GM21367 (cell line): ENCODE results near the gene SLC38A4.
"Not testable (repeated sequence)": the region's sequence is repeated elsewhere in the genome, so short reads cannot be mapped to it uniquely, and the experiment has no call there.

Source experiments
- ATAC-seq: cut with Tn5 transposase; IDR thresholded peaks from one replicate; pipeline ENCODE4 v1.9.1; 2021; ENCODE audit not compliant: unreplicated experiment

Gene SLC38A4

DNA sequence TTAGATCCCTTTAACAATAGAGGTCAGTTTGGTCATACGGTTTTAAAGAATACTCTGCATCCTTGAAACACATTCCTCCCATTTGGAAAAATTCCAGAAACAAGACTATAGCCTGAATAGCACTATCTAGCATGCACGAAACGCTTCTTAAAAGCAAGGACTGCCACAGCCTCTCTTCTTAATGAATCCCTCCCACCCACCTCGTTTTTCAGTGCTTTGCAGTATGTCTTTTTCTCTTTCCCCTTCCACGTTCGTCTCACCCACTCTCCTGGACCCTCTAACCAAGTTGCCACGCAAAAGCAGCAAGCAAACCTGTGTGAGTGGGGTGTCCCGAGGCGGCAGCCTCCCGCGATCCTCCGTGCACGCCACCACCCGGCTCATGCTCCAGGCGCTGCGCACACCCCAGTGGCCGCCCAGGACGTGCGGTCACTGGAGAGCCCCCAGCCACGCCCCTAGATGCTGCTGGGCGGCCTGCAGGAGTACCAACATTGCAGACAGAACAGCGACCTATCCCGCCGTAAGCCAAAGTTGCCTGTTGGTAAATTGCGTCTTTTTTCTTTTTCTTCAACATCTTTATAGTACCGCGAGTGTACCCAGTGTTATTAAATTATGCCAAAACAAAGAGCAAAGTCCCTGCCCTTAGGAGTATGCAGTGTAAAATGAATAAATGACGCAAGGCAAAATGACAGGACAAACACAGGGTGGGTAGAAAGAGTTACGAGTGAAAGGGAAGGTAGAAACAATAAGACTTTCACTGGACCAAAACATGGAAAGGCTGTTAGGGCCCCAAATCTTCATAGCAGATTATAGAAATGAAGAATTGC lies at the start of gene SLC38A4:
SLC38A4 (minus strand) TSS at position 407 of the 824 bp plus-strand sequence. CDS start 32,926 bp downstream, outside the sequence.
- ATAC-seq, result no peak

- ATAC-seq, result no peak
These were observed 49.3 kb upstream of the SLC38A4 start for GRCh38 chr12:46875095-46875494.

DNA sequence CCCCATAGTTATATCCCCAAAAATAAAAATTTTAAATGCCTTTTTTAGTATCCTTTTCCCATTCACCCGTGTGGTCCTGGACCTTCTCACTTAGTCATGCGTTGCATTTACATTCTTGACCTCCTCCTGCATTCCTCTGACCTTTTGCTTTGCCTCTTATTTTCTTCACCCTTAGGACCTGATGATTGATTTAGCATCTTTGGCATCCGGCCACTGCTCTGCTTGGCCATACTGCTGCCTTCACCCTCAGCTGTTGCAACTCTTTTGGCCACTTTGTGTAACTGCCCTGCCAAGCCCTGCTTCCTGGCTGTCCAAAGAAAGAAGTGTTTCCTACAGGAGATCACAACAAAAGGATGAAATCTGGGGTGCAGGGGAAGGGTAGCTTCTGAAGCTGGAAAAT lies 48.8 kb upstream of the SLC38A4 start:
- no peak for ATAC-seq

GRCh38 chr12:46872135-46872534 lies 46.3 kb upstream of the SLC38A4 start:
- ATAC-seq, result no peak

DNA sequence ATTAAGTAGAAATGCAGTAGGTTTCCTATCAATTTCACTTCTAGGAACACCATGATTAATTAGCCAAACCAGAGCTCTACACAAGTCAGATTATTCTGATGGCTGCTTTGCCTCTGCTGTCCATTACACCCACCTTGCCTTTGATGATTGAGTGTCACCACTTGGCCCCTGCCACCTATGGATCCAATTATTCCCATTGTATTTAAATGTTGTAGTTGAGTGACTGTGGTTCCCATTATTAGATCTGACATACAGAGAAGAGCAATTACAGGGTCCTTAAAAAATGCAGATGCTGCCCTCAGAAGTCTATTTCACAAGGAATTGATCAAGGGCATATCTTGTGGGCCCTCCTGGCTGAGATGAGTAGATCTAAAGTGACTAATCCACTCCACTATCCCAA lies 39.5 kb upstream of the SLC38A4 start:
- ATAC-seq, result no peak

GRCh38 chr12:46858368-46858767 lies 32.6 kb upstream of the SLC38A4 start:
- ATAC-seq, result no peak

- no peak for ATAC-seq
These were observed 31.7 kb upstream of the SLC38A4 start for GRCh38 chr12:46857486-46857885.

DNA sequence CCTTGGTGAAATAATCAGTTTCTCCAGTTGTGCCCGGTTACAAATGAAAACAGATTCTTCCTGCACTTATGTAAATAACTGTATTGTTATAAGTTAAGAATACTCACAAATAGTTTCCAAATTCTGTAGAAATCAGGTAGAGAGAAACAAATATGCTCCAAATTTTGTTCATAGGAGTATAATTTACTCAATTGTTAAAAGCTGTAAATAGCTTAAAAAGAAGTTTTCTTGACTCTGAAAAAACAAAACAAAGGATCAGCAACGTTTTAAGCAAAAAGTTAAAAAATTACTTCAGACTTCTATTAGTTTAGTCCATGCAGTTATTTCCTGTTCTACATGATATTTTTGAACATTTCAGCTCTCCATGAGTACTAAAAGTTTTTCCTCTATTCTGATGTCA lies 30.0 kb upstream of the SLC38A4 start:
- ATAC-seq, result no peak

GRCh38 chr12:46854188-46854587 lies 28.4 kb upstream of the SLC38A4 start:
- ATAC-seq, result not testable (repeated sequence)

DNA sequence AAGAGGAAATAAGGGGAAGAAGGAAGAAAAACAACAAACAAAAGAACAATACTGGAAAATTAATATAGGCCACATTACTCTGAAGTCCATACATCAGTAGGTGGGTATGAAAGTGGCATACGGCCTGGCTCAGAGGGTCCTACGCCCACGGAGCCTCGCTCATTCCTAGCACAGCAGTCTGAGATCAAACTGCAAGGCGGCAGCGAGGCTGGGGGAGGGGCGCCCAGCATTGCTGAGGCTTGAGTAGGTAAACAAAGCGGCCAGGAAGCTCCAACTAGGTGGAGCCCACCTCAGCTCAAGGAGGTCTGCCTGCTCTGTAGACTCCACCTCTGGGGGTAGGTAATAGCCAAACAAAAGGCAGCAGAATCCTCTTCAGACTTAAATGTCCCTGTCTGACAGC lies 23.0 kb upstream of the SLC38A4 start:
- not testable (repeated sequence) for ATAC-seq

DNA sequence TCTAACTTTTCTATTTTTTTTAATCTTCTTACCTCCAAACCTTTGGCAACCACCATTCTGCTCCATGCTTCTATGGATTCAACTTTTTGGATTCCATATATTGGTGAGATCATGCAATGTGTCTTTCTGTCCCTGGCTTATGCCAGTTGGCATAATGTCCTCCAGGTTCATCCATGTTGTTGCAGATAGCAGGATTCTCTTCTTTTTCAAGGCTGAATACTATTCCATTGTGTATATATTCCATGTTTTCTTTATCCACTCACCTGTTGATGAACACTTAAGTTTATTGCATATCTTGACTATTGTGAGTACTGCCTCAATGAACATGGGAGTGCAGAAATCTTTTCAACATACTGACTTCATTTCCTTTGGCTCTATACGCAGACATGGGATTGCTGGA lies 21.2 kb upstream of the SLC38A4 start:
- ATAC-seq, result no peak

- no peak for ATAC-seq
These were observed 18.0 kb upstream of the SLC38A4 start for GRCh38 chr12:46843811-46844210.

DNA sequence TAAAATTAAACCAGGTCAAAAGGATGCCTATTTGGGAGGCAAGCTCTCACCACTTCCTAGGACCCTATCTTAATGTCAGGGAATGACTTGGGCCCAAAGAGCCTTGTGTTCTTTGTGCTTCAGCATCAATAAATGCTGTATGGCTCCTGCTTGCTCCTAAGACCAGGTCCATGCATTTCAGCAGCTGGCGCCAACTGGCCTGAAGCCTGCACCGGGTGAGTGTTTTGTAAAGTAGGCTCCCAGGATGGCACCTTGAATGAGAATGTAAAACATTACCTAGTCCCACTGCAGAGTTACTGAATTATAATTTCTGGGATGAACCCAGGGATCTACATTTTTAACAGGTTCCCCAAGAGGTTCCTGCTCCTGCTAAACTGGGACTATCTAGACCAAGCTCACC lies 16.1 kb upstream of the SLC38A4 start:
- ATAC-seq, result no peak

- ATAC-seq, result no peak
These were observed 14.2 kb upstream of the SLC38A4 start for GRCh38 chr12:46839964-46840363.

DNA sequence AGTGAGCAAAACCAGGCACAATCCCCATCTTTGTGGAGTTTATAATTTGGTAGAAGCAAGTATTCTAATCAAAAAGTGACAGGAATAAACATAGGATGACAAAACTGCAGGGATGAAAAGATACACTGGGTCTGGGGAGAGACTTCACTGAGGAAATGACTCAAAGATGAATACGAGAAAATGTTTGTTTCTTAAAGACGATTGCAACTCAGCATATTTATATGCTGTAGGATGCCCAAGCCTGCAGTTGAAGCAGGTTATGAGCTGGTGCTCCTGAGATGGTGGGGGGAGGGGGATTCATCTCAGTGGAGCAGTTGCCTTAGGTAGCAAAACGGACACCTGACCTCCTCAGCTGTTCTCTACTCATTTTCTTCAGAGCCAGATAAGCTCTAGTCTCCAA lies 13.4 kb upstream of the SLC38A4 start:
- ATAC-seq, result no peak

GRCh38 chr12:46835785-46836184 lies 10.0 kb upstream of the SLC38A4 start:
- no peak for ATAC-seq

DNA sequence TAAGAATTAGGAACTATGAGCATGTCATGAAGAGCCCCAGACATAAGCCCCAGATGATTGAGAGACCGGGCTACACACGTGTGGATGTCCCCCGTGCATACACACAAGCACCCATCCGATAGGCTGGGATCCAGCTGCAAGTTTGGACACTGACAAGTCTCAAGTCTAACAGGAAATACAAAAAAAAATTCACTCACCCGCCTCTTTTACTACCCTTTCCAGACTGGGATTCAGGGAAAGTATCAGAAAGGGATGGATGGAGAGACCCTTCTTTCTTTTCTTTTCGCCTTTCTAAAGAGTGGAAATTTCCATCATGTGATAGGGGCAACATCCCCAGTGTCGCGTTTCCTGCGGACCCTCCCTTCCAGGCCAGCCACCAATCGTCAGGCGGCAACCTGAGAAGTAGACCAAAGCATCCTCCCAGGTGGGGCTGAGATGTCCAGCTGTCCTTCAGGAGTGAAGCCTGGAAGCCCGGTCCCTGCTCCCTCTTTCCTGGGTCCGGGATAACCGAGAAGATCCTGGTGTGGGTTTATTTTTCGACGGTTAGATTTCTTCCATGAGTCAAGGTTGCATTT lies 6.4 kb upstream of the SLC38A4 start:
- no peak for ATAC-seq

- no peak for ATAC-seq
These were observed 5.7 kb upstream of the SLC38A4 start for GRCh38 chr12:46831335-46832129.

GRCh38 chr12:46830731-46831334 lies 5.0 kb upstream of the SLC38A4 start:
- ATAC-seq, result no peak

DNA sequence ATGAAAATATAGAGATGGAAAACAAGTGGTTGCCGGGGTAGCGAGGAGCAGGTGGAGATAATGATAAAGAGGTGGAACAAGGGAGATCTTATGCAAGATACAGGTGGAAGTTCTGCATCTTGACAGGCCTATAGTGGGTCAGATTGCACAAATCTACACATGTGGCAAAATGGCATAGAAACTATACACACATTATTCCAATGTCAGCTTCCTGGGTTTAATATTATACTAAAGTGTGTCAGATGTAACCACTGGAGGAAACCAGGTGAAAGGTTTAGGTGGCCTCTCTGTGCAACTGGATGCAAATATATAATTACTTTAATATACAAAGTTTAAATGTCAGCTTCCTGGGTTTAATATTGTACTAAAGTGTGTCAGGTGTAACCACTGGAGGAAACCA lies 1.1 kb downstream of the SLC38A4 start:
- ATAC-seq, result no peak

- no peak for ATAC-seq
These were observed 7.2 kb downstream of the SLC38A4 start for GRCh38 chr12:46818642-46819041.
